ENCODE data around the gene CRYBG2. TPM values are rescaled to one million over a fixed set of nuclear protein-coding genes. Genes with fewer than 3 reads are reported as not detected.
"Not testable (repeated sequence)": the region's sequence is repeated elsewhere in the genome, so short reads cannot be mapped to it uniquely, and the experiment has no call there.

Gene CRYBG2
- total RNA-seq, 2 experiments from 2014 or later = 5.7 to 8.6 TPM

GRCh38 chr1:26321315-26322041, 32.5 kb downstream of the CRYBG2 start:
- no peaks in the 10 kb centered on the region for H3K27me3 Mint-ChIP-seq
- peaks cover 49% of the 10 kb centered on the region for H3K4me1 Mint-ChIP-seq
- peak overlapping the region; percentile 95 for H3K27ac Mint-ChIP-seq
- CTCF ChIA-PET = interaction anchor here (0.6 to 28.6 kb wide), 40 partner anchors 8 to 179 kb away, joined by 3 to 1010 read pairs (median 5); partner anchors contain the start of genes C1orf232, CEP85, DHDDS and SH3BGRL3
- H3K4me3 Mint-ChIP-seq = peak overlapping the region; percentile 73
- DNase-seq (peak; percentile 97), ATAC-seq (peak; percentile 74)
- H3K36me3 Mint-ChIP-seq = peaks cover 56% of the 10 kb centered on the region
- no peaks in the 10 kb centered on the region for H3K9me3 Mint-ChIP-seq (ENCODE audit: low read depth)

GRCh38 chr1:26320896-26321295, 33.0 kb downstream of the CRYBG2 start:
- H3K27ac Mint-ChIP-seq = peak overlapping the region; percentile 95
- peak overlapping the region; percentile 97 for H3K4me3 Mint-ChIP-seq
- no peaks in the 10 kb centered on the region for H3K9me3 Mint-ChIP-seq (ENCODE audit: low read depth)
- no peak for DNase-seq
- H3K4me1 Mint-ChIP-seq = peaks cover 55% of the 10 kb centered on the region
- H3K27me3 Mint-ChIP-seq = no peaks in the 10 kb centered on the region
- ATAC-seq = peak; percentile 8
- CTCF ChIA-PET = interaction anchor here (0.9 to 28.6 kb wide), 26 partner anchors 9 to 277 kb away, joined by 3 to 1010 read pairs (median 6); partner anchors contain the start of genes C1orf232, CEP85, DHDDS and SH3BGRL3
- peaks cover 56% of the 10 kb centered on the region for H3K36me3 Mint-ChIP-seq

GRCh38 chr1:26318338-26319064, 35.4 kb downstream of the CRYBG2 start:
- ATAC-seq = no peak
- no peaks in the 10 kb centered on the region for H3K9me3 Mint-ChIP-seq (ENCODE audit: low read depth)
- no peaks in the 10 kb centered on the region for H3K27me3 Mint-ChIP-seq
- CTCF ChIA-PET = interaction anchor here (1.0 to 28.6 kb wide), 19 partner anchors 8 to 149 kb away, joined by 3 to 1010 read pairs (median 5); partner anchors contain the start of genes C1orf232, CEP85, SH3BGRL3 and UBXN11
- H3K27ac Mint-ChIP-seq = peak overlapping the region; percentile 69
- H3K36me3 Mint-ChIP-seq = peaks cover 46% of the 10 kb centered on the region
- DNase-seq = peak; percentile 70
- H3K4me1 Mint-ChIP-seq = peaks cover 75% of the 10 kb centered on the region
- peak overlapping the region; percentile 97 for H3K4me3 Mint-ChIP-seq

- peak within 1 kb of the TSS; percentile 97 for H3K4me3 Mint-ChIP-seq
- ATAC-seq (peak; percentile 83), DNase-seq (peak; percentile 92)
- H3K36me3 Mint-ChIP-seq = peaks cover 40% of the 10 kb centered on the region
- no peaks in the 10 kb centered on the region for H3K9me3 Mint-ChIP-seq (ENCODE audit: low read depth)
- CTCF ChIA-PET = interaction anchor here (0.9 to 28.6 kb wide), 17 partner anchors 7 to 148 kb away, joined by 3 to 1010 read pairs (median 5); partner anchors contain the start of genes C1orf232, CEP85, SH3BGRL3 and UBXN11
- H3K27ac Mint-ChIP-seq = peak within 1 kb of the TSS; percentile 74
- no peaks in the 10 kb centered on the region for H3K27me3 Mint-ChIP-seq
- peaks cover 75% of the 10 kb centered on the region for H3K4me1 Mint-ChIP-seq
These were observed 36.2 kb downstream of the CRYBG2 start, which contains the start of gene CD52 for GRCh38 chr1:26317612-26318337. TSS of gene CD52 (plus strand) at chr1:26317958. CDS start at chr1:26318018, 60 bp downstream.

- Mint-ChIP-seq H3K27me3 (no peaks in the 10 kb centered on the region), H3K36me3 (peaks cover 34% of the 10 kb centered on the region), H3K4me3 (peak overlapping the region; percentile 97), H3K4me1 (peaks cover 70% of the 10 kb centered on the region), H3K9me3 (ENCODE audit: low read depth) (no peaks in the 10 kb centered on the region), H3K27ac (peak overlapping the region; percentile 69)
- DNase-seq (no peak), ATAC-seq (no peak)
- CTCF ChIA-PET = interaction anchor here (0.9 to 28.6 kb wide), 8 partner anchors 9 to 83 kb away, joined by 3 to 1010 read pairs (median 7); partner anchors contain the start of genes CEP85, SH3BGRL3 and UBXN11
These were observed 36.8 kb downstream of the CRYBG2 start for GRCh38 chr1:26317146-26317545.

- CTCF ChIA-PET = interaction anchor here (1.1 to 28.6 kb wide), 10 partner anchors 8 to 171 kb away, joined by 3 to 1010 read pairs (median 8); partner anchors contain the start of genes CEP85, SH3BGRL3 and UBXN11
- ATAC-seq = no peak
These were observed 37.8 kb downstream of the CRYBG2 start for GRCh38 chr1:26315874-26316850.

GRCh38 chr1:26314501-26314900, 39.4 kb downstream of the CRYBG2 start:
- H3K27me3 Mint-ChIP-seq = no peaks in the 10 kb centered on the region
- no peak overlapping the region for H3K4me3 Mint-ChIP-seq
- no peaks in the 10 kb centered on the region for H3K9me3 Mint-ChIP-seq (ENCODE audit: low read depth)
- ATAC-seq = no peak
- CTCF ChIA-PET = interaction anchor here (1.1 to 28.6 kb wide), 10 partner anchors 8 to 169 kb away, joined by 3 to 1010 read pairs (median 6); partner anchors contain the start of genes CEP85, SH3BGRL3 and UBXN11
- H3K4me1 Mint-ChIP-seq = peaks cover 53% of the 10 kb centered on the region
- DNase-seq = no peak
- H3K27ac Mint-ChIP-seq = peak overlapping the region; percentile 58
- peaks cover 18% of the 10 kb centered on the region for H3K36me3 Mint-ChIP-seq

More at GRCh38 chr1:26315874-26316850, 37.8 kb downstream of the CRYBG2 start:
- peak overlapping the region; percentile 77 for H3K27ac Mint-ChIP-seq
- no peak for DNase-seq
- H3K36me3 Mint-ChIP-seq = peaks cover 27% of the 10 kb centered on the region
- H3K4me1 Mint-ChIP-seq = peaks cover 67% of the 10 kb centered on the region
- H3K4me3 Mint-ChIP-seq = no peak overlapping the region
- H3K27me3 Mint-ChIP-seq = no peaks in the 10 kb centered on the region
- H3K9me3 Mint-ChIP-seq (ENCODE audit: low read depth) = no peaks in the 10 kb centered on the region

- DNase-seq; H3K27me3 Mint-ChIP-seq; H3K36me3 Mint-ChIP-seq; ATAC-seq; H3K9me3 Mint-ChIP-seq (ENCODE audit: low read depth): not testable (repeated sequence)
- peaks cover 42% of the 10 kb centered on the region for H3K4me1 Mint-ChIP-seq
- H3K4me3 Mint-ChIP-seq = peak overlapping the region; percentile 7
- CTCF ChIA-PET = interaction anchor here (1.1 to 28.6 kb wide), 5 partner anchors 10 to 450 kb away, joined by 3 to 1010 read pairs (median 26); partner anchors contain the start of genes CD52 and SH3BGRL3
- peak overlapping the region; percentile 91 for H3K27ac Mint-ChIP-seq
These were observed 45.7 kb downstream of the CRYBG2 start for GRCh38 chr1:26307966-26308899.

GRCh38 chr1:26307363-26307781, 46.6 kb downstream of the CRYBG2 start:
- Mint-ChIP-seq H3K27ac (peak overlapping the region; percentile 91), H3K4me1 (peaks cover 38% of the 10 kb centered on the region), H3K27me3 (no peaks in the 10 kb centered on the region), H3K36me3 (no peaks in the 10 kb centered on the region), H3K4me3 (peak overlapping the region; percentile 86), H3K9me3 (ENCODE audit: low read depth) (no peaks in the 10 kb centered on the region)
- CTCF ChIA-PET = interaction anchor here (1.3 to 28.6 kb wide), 5 partner anchors 8 to 23 kb away, joined by 5 to 1010 read pairs (median 26); partner anchors contain the start of genes CD52 and SH3BGRL3
- DNase-seq = no peak
- no peak for ATAC-seq

- H3K4me1 Mint-ChIP-seq = peaks cover 33% of the 10 kb centered on the region
- H3K27ac Mint-ChIP-seq = peak within 1 kb of the TSS; percentile 91
- peak; percentile 98 for DNase-seq
- H3K36me3 Mint-ChIP-seq = no peaks in the 10 kb centered on the region
- H3K9me3 Mint-ChIP-seq (ENCODE audit: low read depth) = no peaks in the 10 kb centered on the region
- ATAC-seq = peak; percentile 99
- no peaks in the 10 kb centered on the region for H3K27me3 Mint-ChIP-seq
- CTCF ChIA-PET = interaction anchor here (1.1 to 28.6 kb wide), 8 partner anchors 9 to 126 kb away, joined by 3 to 1010 read pairs (median 8); partner anchors contain the start of genes CD52, CEP85, DHDDS and SH3BGRL3
- H3K4me3 Mint-ChIP-seq = peak within 1 kb of the TSS; percentile 86
These were observed 47.4 kb downstream of the CRYBG2 start, which contains the start of gene UBXN11 for GRCh38 chr1:26306290-26307229. TSS of gene UBXN11 (minus strand) at chr1:26306636. CDS start at chr1:26302883, 3,753 bp downstream.

Measured in activated CD8-positive, alpha-beta memory T cell treated with anti-CD3 and anti-CD28 coated beads, Interleukin-2, amount 10 ng/mL, durations not matched to agents 7 days and 5 days (primary cell).